CD8-positive, alpha-beta memory T cell (primary cell): Measurements from ENCODE around the gene CDH23. TPM values are rescaled to one million over a fixed set of nuclear protein-coding genes. Genes with fewer than 3 reads are reported as not detected.

Source experiments
- CTCF ChIA-PET: fragments of 350-600 bp; sonication (Branson Sonifier 250); formaldehyde crosslinking; loops from one replicate; lab custom pipeline; 2021; ENCODE audit warnings: antibody characterized with exemption; lab: Charles Lee
- POLR2A ChIA-PET: fragments of 350-600 bp; sonication (Branson Sonifier 250); formaldehyde crosslinking; loops from one replicate; lab custom pipeline; 2021; ENCODE audit warnings: antibody characterized with exemption; lab: Charles Lee
- DNase-seq, 5 donors: peaks; one replicate each; pipeline versions ENCODE4 v3.0.0 to v3.0.0-alpha.2; 2020 to 2022; ENCODE audit warnings: mixed read lengths in 1 of 5
- H3K27ac ChIP-seq: one replicate; pipeline ENCODE4 v1.7.0; 2013; ENCODE audit warnings: low read depth, mild to moderate bottlenecking, low read length, moderate library complexity
- H3K27me3 ChIP-seq: 2 replicates; pipeline ENCODE4 v1.7.0; 2013; ENCODE audit warnings: low read length, mild to moderate bottlenecking; ENCODE audit not compliant: insufficient read depth, poor library complexity, severe bottlenecking
- H3K36me3 ChIP-seq: 2 replicates; pipeline ENCODE4 v1.7.0; 2013; ENCODE audit warnings: mild to moderate bottlenecking, low read length, moderate library complexity; ENCODE audit not compliant: insufficient read depth
- H3K4me1 ChIP-seq: 2 replicates; pipeline ENCODE4 v1.7.0; 2013; ENCODE audit warnings: mild to moderate bottlenecking, low read length, moderate library complexity; ENCODE audit not compliant: insufficient read depth
- H3K4me3 ChIP-seq: 2 replicates; pipeline ENCODE4 v1.7.0; 2013; ENCODE audit warnings: mild to moderate bottlenecking, low read length
- H3K9me3 ChIP-seq: 2 replicates; pipeline ENCODE4 v1.7.0; 2013; ENCODE audit warnings: mild to moderate bottlenecking, low read length
- H3K27ac Mint-ChIP-seq, 8 donors: one replicate each; pipeline ENCODE4 v1.8.0; 2020 to 2021; ENCODE audit warnings: mixed read lengths in 8 of 8, mild to moderate bottlenecking in 6 of 8, inconsistent platforms in 3 of 8, moderate library complexity in 3 of 8
- H3K27me3 Mint-ChIP-seq, 2 donors: one replicate each; pipeline ENCODE4 v1.8.0; 2020 to 2021; ENCODE audit warnings: mixed read lengths in 2 of 2, mild to moderate bottlenecking in 1 of 2, moderate library complexity in 1 of 2
- H3K36me3 Mint-ChIP-seq, 3 donors: one replicate each; pipeline ENCODE4 v1.8.0; 2020 to 2021; ENCODE audit warnings: mixed read lengths in 3 of 3, inconsistent platforms in 1 of 3, mild to moderate bottlenecking in 1 of 3
- H3K4me1 Mint-ChIP-seq, 3 donors: one replicate each; pipeline ENCODE4 v1.8.0; 2020 to 2021; ENCODE audit warnings: mixed read lengths in 3 of 3, inconsistent platforms in 1 of 3, mild to moderate bottlenecking in 1 of 3
- H3K4me3 Mint-ChIP-seq, 7 donors: one replicate each; pipeline ENCODE4 v1.8.0; 2020 to 2021; ENCODE audit warnings: mixed read lengths in 7 of 7, mild to moderate bottlenecking in 6 of 7, moderate library complexity in 4 of 7, inconsistent platforms in 2 of 7
- H3K9me3 Mint-ChIP-seq, 5 donors: one replicate each; pipeline ENCODE4 v1.8.0; 2020 to 2022; ENCODE audit warnings: mixed read lengths in 5 of 5, mild to moderate bottlenecking in 3 of 5, moderate library complexity in 2 of 5, inconsistent platforms in 1 of 5
- polyA plus RNA-seq: library from polyadenylated mRNA; unstranded; fragments of 300-500 nt; fragmentation: Illumina TruSeq; gene quantifications from one replicate; pipeline ENCODE4 v1.2.3, GENCODE V29; 2021
- total RNA-seq, 2 experiments: library from RNA; stranded (reverse); gene quantifications; one replicate each; pipeline ENCODE4 v1.2.3, GENCODE V29; 2021

The CDH23 gene
- total and polyA plus RNA-seq, 3 experiments from 2014 or later = 0.74 to 2.0 (median 0.78) TPM

GRCh38 chr10:71394926-71395562, 1.7 kb upstream of the CDH23 start:
- Histone ChIP-seq H3K36me3 (no peaks in the 10 kb centered on the region), H3K27me3 (peaks cover 32% of the 10 kb centered on the region), H3K27ac (no peak overlapping the region), H3K4me1 (peaks cover 8% of the 10 kb centered on the region), H3K4me3 (no peak overlapping the region), H3K9me3 (no peaks in the 10 kb centered on the region)
- H3K27me3 Mint-ChIP-seq = peaks cover 38 to 73% of the 10 kb centered on the region in 2 donors
- H3K4me3 Mint-ChIP-seq = peak overlapping the region in 1 of 7 donors; percentile 6
- no peak for DNase-seq
- CTCF ChIA-PET = interaction anchor here (1.7 kb wide), 1 partner anchor 11 kb away, joined by 6 read pairs; no protein-coding TSS in a partner anchor
- peaks cover 0 to 3% (median 0%) of the 10 kb centered on the region in 3 donors for H3K36me3 Mint-ChIP-seq
- POLR2A ChIA-PET = no interaction called here
- H3K4me1 Mint-ChIP-seq = peaks cover 7 to 14% (median 9%) of the 10 kb centered on the region in 3 donors
- peak overlapping the region in 1 of 8 donors; percentile 38 for H3K27ac Mint-ChIP-seq
- peaks cover 0 to 2% (median 0%) of the 10 kb centered on the region in 5 donors for H3K9me3 Mint-ChIP-seq

DNA sequence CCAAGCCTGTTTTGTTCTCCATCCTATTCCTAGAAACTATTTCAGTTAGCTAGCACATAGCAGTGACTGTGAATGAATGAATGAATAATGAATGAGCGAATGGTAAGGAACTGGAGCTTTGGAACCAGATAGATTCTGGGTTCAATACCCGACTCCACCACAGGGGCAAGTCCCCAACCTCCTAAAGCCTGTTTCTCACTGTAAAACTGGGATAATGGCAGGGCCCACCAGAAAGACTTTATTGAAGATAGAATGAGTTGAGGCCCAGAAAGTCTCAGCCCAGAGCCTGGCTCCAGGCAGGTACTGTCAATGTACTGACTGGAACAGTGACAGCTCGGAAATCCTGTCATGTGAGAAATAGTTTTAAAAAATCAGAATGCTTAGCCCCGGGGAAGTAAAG, 1.1 kb upstream of the CDH23 start:
- Histone ChIP-seq H3K4me1 (peaks cover 8% of the 10 kb centered on the region), H3K9me3 (no peaks in the 10 kb centered on the region), H3K27me3 (peaks cover 32% of the 10 kb centered on the region), H3K27ac (no peak overlapping the region), H3K36me3 (no peaks in the 10 kb centered on the region), H3K4me3 (no peak overlapping the region)
- ChIA-PET POLR2A (interaction anchor here (0.5 kb wide), 1 partner anchor 408 kb away, joined by 3 read pairs; no protein-coding TSS in a partner anchor), CTCF (interaction anchor here (1.7 kb wide), 1 partner anchor 11 kb away, joined by 6 read pairs; no protein-coding TSS in a partner anchor)
- peaks cover 0 to 2% (median 0%) of the 10 kb centered on the region in 5 donors for H3K9me3 Mint-ChIP-seq
- DNase-seq = no peak
- peaks cover 37 to 71% of the 10 kb centered on the region in 2 donors for H3K27me3 Mint-ChIP-seq
- H3K4me1 Mint-ChIP-seq = peaks cover 7 to 14% (median 9%) of the 10 kb centered on the region in 3 donors
- H3K36me3 Mint-ChIP-seq = peaks cover 0 to 3% (median 0%) of the 10 kb centered on the region in 3 donors
- H3K27ac Mint-ChIP-seq = no peak overlapping the region
- peak overlapping the region; percentile 34 to 80 (median 70) for H3K4me3 Mint-ChIP-seq

DNA sequence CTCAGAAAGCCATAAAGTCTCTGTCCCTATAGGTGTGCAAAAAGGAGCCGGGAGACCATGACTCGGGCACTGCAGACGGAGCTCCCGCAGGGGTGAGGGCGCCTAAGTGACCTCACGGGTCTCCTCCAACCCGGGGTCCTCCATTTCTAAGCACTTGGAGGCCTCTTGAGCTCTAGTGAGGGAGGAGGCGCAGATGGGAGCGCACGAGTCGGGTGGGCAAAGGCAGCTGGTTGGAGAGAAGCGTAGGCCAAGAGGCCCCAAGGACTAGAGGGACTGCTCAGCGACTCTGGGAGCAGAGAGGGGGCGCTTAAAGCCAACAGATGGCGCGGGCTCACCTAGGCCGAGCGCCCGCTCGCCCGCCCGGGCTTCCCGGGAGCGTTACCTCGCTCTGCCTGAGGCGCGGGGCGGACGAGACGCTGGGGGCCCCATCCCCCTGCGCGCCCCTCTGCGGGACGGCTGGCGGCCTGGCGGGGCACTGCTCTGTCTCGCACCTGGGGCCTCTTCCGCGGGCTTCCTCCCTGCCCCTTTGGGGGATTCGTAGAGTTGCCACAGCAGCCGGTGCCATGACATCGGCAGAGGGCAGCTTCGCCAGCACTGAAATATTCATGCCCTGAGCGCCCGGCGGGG, 523 bp upstream of the CDH23 start:
- no peaks in the 10 kb centered on the region for H3K9me3 ChIP-seq
- Mint-ChIP-seq H3K4me1 (peaks cover 7 to 14% (median 9%) of the 10 kb centered on the region in 3 donors), H3K36me3 (peaks cover 0 to 3% (median 0%) of the 10 kb centered on the region in 3 donors), H3K27ac (peak overlapping the region in 1 of 8 donors; percentile 85), H3K9me3 (peaks cover 0 to 2% (median 0%) of the 10 kb centered on the region in 5 donors), H3K4me3 (peak overlapping the region in 6 of 7 donors; percentile 64 to 89 (median 72)), H3K27me3 (peaks cover 35 to 72% of the 10 kb centered on the region in 2 donors)
- H3K4me1 ChIP-seq = peaks cover 8% of the 10 kb centered on the region
- peaks cover 32% of the 10 kb centered on the region for H3K27me3 ChIP-seq
- no peaks in the 10 kb centered on the region for H3K36me3 ChIP-seq
- ChIA-PET CTCF (interaction anchor here (0.9 to 1.7 kb wide), 2 partner anchors 12 to 313 kb away, joined by 3 to 6 read pairs; no protein-coding TSS in a partner anchor), POLR2A (interaction anchor here (0.5 kb wide), 1 partner anchor 407 kb away, joined by 3 read pairs; no protein-coding TSS in a partner anchor)
- no peak overlapping the region for H3K27ac ChIP-seq
- H3K4me3 ChIP-seq = no peak overlapping the region
- DNase-seq = peak in 3 of 5 donors; percentile 6 to 32 (median 20)

- Mint-ChIP-seq H3K36me3 (peaks cover 0 to 3% (median 0%) of the 10 kb centered on the region in 3 donors), H3K4me3 (peak overlapping the region; percentile 48 to 78 (median 60)), H3K27me3 (peaks cover 29 to 64% of the 10 kb centered on the region in 2 donors), H3K27ac (no peak overlapping the region), H3K9me3 (peaks cover 0 to 2% (median 0%) of the 10 kb centered on the region in 5 donors), H3K4me1 (peaks cover 7 to 14% (median 9%) of the 10 kb centered on the region in 3 donors)
- Histone ChIP-seq H3K4me3 (no peak overlapping the region), H3K36me3 (no peaks in the 10 kb centered on the region), H3K27ac (no peak overlapping the region), H3K27me3 (peaks cover 29% of the 10 kb centered on the region), H3K9me3 (no peaks in the 10 kb centered on the region), H3K4me1 (peaks cover 8% of the 10 kb centered on the region)
- DNase-seq = no peak
- POLR2A ChIA-PET = no interaction called here
- CTCF ChIA-PET = interaction anchor here (1.7 kb wide), 1 partner anchor 172 kb away, joined by 4 read pairs; no protein-coding TSS in a partner anchor
Observed at GRCh38 chr10:71397296-71398212, 834 bp downstream of the CDH23 start.

DNA sequence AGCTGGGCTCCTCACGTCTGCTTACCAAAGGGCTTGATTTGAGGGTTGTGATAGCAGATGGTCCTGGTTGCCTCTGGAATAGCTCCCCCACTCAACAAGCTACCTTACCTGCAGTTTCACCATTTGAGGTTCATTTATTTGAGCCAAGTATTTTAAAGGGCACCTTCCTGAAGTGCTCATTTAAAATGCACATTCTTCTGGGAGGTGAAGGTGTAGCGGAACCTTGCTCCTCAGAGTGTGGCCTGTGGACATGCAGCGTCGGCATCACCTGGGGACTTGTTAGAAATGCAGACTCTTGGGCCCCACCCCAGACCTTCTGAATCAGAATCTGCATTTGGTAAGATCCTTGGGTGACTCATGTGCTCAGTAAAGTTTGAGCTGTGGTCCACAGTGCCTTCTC, 2.3 kb downstream of the CDH23 start:
- Histone ChIP-seq H3K27me3 (peaks cover 24% of the 10 kb centered on the region), H3K27ac (no peak overlapping the region), H3K9me3 (no peaks in the 10 kb centered on the region), H3K4me3 (no peak overlapping the region), H3K36me3 (no peaks in the 10 kb centered on the region), H3K4me1 (peaks cover 8% of the 10 kb centered on the region)
- no peak for DNase-seq
- peaks cover 7 to 14% (median 9%) of the 10 kb centered on the region in 3 donors for H3K4me1 Mint-ChIP-seq
- peaks cover 0 to 3% (median 0%) of the 10 kb centered on the region in 3 donors for H3K36me3 Mint-ChIP-seq
- peak overlapping the region in 3 of 7 donors; percentile 10 to 60 (median 48) for H3K4me3 Mint-ChIP-seq
- H3K9me3 Mint-ChIP-seq = peaks cover 0 to 2% (median 0%) of the 10 kb centered on the region in 5 donors
- H3K27me3 Mint-ChIP-seq = peaks cover 24 to 55% of the 10 kb centered on the region in 2 donors
- ChIA-PET POLR2A (interaction anchor here (0.6 kb wide), 1 partner anchor 1361 kb away, joined by 5 read pairs; no protein-coding TSS in a partner anchor), CTCF (interaction anchor here (1.3 to 1.7 kb wide), 2 partner anchors 171 to 298 kb away, joined by 3 to 4 read pairs; no protein-coding TSS in a partner anchor)
- no peak overlapping the region for H3K27ac Mint-ChIP-seq

DNA sequence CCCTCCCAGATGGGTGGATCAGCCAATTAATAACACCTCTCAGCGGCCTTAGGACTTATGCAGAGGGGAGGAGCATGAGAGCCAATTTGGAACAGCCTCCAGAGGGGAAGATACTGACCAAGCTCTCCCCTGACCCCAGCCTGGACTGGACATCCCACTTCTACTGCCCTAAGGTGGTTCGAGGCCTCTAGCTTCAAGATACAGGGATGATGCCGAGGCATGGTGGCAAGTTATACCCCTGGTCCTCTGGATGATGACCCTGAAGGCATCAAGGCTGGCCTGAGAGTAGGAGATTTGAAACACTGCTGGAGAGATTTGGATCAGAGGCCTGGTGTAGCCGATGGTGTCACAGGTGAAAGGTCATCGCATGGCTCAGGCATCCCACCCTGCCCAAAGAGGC, 3.2 kb downstream of the CDH23 start:
- Mint-ChIP-seq H3K27me3 (peaks cover 22 to 48% of the 10 kb centered on the region in 2 donors), H3K4me3 (no peak overlapping the region), H3K27ac (no peak overlapping the region), H3K9me3 (peaks cover 0 to 2% (median 0%) of the 10 kb centered on the region in 5 donors), H3K36me3 (no peaks in the 10 kb centered on the region), H3K4me1 (peaks cover 7 to 14% (median 9%) of the 10 kb centered on the region in 3 donors)
- no peak overlapping the region for H3K4me3 ChIP-seq
- no peaks in the 10 kb centered on the region for H3K36me3 ChIP-seq
- peaks cover 8% of the 10 kb centered on the region for H3K4me1 ChIP-seq
- H3K9me3 ChIP-seq = no peaks in the 10 kb centered on the region
- ChIA-PET CTCF (interaction anchor here (0.9 to 1.7 kb wide), 3 partner anchors 16 to 170 kb away, joined by 3 to 4 read pairs (median 3); no protein-coding TSS in a partner anchor), POLR2A (no interaction called here)
- H3K27ac ChIP-seq = no peak overlapping the region
- DNase-seq = no peak
- H3K27me3 ChIP-seq = peaks cover 22% of the 10 kb centered on the region

GRCh38 chr10:71401056-71401455, 4.3 kb downstream of the CDH23 start:
- DNase-seq = no peak
- Histone ChIP-seq H3K4me1 (peaks cover 8% of the 10 kb centered on the region), H3K9me3 (no peaks in the 10 kb centered on the region), H3K36me3 (no peaks in the 10 kb centered on the region), H3K27me3 (peaks cover 13% of the 10 kb centered on the region), H3K27ac (no peak overlapping the region), H3K4me3 (no peak overlapping the region)
- peaks cover 15 to 38% of the 10 kb centered on the region in 2 donors for H3K27me3 Mint-ChIP-seq
- POLR2A ChIA-PET = no interaction called here
- peaks cover 0 to 4% (median 0%) of the 10 kb centered on the region in 5 donors for H3K9me3 Mint-ChIP-seq
- CTCF ChIA-PET = interaction anchor here (1.6 kb wide), 1 partner anchor 17 kb away, joined by 3 read pairs; no protein-coding TSS in a partner anchor
- peaks cover 2 to 10% (median 7%) of the 10 kb centered on the region in 3 donors for H3K4me1 Mint-ChIP-seq
- no peak overlapping the region for H3K4me3 Mint-ChIP-seq
- H3K27ac Mint-ChIP-seq = no peak overlapping the region
- H3K36me3 Mint-ChIP-seq = no peaks in the 10 kb centered on the region
